ENCODE results near the gene DIS3L2.

GRCh38 chr2:232085826-232086425 lies 124.4 kb downstream of the DIS3L2 start:
- TF ChIP-seq, protein P1, sequence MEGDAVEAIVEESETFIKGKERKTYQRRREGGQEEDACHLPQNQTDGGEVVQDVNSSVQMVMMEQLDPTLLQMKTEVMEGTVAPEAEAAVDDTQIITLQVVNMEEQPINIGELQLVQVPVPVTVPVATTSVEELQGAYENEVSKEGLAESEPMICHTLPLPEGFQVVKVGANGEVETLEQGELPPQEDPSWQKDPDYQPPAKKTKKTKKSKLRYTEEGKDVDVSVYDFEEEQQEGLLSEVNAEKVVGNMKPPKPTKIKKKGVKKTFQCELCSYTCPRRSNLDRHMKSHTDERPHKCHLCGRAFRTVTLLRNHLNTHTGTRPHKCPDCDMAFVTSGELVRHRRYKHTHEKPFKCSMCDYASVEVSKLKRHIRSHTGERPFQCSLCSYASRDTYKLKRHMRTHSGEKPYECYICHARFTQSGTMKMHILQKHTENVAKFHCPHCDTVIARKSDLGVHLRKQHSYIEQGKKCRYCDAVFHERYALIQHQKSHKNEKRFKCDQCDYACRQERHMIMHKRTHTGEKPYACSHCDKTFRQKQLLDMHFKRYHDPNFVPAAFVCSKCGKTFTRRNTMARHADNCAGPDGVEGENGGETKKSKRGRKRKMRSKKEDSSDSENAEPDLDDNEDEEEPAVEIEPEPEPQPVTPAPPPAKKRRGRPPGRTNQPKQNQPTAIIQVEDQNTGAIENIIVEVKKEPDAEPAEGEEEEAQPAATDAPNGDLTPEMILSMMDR (IDR thresholded peaks at IDR 0.05), result no peak
- TF ChIP-seq EP300 (IDR thresholded peaks at IDR 0.05) (no peak), POLR2A (IDR thresholded peaks at IDR 0.05; ENCODE audit: low read depth) (no peak)

Measured in esophagus muscularis mucosa (tissue), 4 donors.